HG03378 (cell line): ENCODE measurements around the gene CYP27B1.
"Not testable (repeated sequence)": the region's sequence is repeated elsewhere in the genome, so short reads cannot be mapped to it uniquely, and the experiment has no call there.

ENCODE experiments used
- ATAC-seq: cut with Tn5 transposase; IDR thresholded peaks from one replicate; pipeline ENCODE4 v1.9.1; 2021; ENCODE audit warnings: mild to moderate bottlenecking, moderate library complexity; ENCODE audit not compliant: unreplicated experiment

Gene CYP27B1

GRCh38 chr12:57723630-57723962 lies 43.3 kb downstream of the CYP27B1 start:
- ATAC-seq = no peak

- no peak for ATAC-seq
Observed at GRCh38 chr12:57722716-57723629, 43.9 kb downstream of the CYP27B1 start.

DNA sequence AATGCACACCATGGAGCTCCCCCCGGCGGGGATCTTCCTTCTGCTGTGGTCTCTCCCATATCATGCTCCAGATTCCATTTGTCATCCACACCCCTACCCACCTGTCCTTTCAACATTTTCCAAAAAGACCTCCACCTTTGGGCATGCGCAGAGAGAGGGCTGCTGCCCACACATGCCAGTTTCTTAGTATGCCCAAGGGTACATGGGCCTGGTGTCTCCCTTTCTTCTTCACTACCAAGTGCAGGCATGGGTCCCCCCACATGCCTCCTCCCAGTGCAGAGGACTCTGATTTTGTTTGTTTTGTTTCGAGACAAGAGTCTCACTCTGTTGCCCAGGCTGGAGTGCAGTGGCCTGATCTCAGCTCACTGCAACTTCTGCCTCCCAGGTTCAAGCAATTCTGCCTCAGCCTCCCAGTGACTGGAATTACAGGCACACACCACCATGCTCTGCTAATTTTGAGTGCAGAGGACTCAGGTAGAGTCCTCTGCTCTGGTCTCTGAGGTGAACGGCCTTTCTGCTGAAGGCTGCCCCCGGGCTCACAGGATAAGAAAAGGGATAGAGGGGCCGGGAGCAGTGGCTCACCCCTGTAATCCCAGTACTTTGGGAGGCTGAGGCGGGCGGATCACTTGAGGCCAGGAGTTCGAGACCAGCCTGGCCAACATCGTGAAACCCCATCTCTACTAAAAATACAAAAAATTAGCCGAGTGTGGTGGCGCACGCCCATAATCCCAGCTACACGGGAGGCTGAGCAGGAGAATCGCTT lies 44.9 kb downstream of the CYP27B1 start:
- ATAC-seq = not testable (repeated sequence)

DNA sequence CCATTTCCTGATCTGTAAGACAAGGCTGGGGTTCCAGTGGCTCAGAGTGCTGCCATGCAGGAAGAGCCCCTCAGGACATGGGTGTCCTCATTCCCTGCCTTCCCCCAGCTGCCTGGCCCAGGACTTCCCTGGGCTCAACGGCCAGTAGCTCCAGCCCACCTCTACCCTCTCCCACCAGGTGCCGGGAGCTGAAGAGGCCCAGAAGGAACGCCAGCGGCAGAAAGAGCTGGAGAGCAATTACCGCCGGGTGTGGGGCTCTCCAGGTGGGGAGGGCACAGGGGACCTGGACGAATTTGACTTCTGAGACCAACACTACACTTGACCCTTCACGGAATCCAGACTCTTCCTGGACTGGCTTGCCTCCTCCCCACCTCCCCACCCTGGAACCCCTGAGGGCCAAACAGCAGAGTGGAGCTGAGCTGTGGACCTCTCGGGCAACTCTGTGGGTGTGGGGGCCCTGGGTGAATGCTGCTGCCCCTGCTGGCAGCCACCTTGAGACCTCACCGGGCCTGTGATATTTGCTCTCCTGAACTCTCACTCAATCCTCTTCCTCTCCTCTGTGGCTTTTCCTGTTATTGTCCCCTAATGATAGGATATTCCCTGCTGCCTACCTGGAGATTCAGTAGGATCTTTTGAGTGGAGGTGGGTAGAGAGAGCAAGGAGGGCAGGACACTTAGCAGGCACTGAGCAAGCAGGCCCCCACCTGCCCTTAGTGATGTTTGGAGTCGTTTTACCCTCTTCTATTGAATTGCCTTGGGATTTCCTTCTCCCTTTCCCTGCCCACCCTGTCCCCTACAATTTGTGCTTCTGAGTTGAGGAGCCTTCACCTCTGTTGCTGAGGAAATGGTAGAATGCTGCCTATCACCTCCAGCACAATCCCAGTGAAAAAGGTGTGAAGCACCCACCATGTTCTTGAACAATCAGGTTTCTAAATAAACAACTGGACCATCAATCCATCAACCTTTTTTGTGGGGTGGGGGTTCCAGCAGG lies 46.0 kb downstream of the CYP27B1 start:
- no peak for ATAC-seq

DNA sequence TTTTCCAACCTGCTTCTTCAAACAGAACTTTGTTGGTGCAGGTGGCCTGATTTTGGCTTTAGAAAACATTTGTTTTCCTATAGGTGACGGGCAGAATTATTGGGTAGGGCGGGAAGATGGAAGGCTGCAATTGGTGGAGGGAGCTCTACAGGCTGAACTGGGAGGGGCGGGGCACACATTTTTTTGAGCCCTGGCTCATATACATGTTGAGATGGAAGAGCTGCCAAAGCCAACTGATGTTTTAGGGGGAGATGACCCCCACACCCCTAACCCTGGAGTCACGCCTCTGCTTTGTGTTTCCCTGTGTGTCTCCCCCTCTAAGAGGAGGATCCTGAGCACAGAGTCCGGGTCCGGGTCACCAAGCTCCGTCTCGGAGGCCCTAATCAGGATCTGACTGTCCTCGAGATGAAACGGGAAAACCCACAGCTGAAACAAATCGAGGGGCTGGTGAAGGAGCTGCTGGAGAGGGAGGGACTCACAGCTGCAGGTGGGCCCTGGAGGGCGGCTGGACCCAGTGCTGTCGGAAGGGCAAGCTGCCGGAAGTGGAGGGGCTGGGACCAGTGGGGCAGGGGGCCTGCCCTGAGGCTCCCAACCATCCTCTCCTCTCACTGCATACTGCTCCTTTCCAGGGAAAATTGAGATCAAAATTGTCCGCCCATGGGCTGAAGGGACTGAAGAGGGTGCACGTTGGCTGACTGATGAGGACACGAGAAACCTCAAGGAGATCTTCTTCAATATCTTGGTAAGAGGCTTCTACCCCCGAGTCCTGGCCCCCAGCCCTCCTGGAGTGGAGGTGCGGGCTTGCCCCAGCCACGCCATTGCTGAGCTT lies 46.9 kb downstream of the CYP27B1 start:
- ATAC-seq = no peak

DNA sequence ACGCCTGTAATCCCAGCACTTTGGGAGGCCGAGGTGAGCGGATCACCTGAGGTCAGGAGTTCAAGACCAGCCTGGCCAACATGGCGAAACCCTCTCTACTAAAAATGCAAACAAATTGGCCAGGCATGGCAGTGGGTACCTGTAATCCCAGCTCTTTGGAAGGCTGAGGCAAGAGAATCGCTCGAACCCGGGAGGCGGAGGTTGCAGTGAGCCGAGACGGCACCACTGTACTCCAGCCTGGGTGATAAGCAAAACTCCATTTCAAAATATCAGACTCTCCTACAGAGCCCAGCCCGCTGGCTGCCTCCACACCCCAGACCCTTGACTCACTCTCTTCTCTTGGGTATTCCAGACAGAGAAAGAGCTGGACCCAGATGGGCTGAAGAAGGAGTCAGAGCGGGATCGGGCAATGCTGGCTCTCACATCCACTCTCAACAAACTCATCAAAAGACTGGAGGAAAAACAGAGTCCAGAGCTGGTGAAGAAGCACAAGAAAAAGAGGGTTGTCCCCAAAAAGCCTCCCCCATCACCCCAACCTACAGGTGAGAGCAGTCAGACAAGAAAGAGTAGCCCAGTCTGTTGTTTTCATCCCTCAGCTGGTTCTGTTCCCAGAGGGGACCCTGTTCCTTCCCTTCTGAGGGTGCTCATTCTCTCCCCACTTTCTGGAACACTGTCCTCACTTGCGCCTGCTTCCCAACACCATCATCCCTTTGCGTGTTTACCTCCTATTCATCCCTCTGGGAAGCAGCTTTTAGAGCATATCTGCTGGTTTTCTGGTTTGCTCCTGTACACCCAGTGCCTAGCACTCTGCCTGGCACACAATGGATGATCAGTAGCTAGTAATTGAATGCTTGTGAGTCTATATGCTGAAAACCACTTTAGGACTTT lies 48.0 kb downstream of the CYP27B1 start:
- ATAC-seq = no peak

DNA sequence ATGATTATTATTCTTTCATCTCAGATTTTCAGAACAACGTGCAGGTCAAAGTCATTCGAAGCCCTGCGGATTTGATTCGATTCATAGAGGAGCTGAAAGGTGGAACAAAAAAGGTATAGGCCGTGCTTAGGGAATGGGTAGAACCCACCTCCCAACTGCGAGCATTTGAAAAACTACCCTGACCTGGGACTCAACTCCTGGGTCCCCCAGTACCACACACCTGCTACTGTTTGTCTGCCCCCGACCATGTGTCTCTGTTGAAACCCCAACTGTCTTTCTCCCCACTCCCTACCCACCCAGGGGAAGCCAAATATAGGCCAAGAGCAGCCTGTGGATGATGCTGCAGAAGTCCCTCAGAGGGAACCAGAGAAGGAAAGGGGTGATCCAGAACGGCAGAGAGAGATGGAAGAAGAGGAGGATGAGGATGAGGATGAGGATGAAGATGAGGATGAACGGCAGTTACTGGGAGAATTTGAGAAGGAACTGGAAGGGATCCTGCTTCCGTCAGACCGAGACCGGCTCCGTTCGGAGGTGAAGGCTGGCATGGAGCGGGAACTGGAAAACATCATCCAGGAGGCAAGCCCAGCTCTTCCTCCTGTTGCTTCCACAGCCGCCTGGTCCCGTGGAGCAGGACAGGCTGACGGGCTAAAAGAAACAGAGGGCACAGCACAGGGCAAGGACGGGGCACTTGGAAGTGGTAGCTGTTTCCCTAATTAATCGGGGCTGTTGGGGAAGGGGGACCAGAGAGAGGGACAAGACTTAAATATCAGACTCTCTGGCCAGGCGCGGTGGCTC lies 48.8 kb downstream of the CYP27B1 start:
- no peak for ATAC-seq

DNA sequence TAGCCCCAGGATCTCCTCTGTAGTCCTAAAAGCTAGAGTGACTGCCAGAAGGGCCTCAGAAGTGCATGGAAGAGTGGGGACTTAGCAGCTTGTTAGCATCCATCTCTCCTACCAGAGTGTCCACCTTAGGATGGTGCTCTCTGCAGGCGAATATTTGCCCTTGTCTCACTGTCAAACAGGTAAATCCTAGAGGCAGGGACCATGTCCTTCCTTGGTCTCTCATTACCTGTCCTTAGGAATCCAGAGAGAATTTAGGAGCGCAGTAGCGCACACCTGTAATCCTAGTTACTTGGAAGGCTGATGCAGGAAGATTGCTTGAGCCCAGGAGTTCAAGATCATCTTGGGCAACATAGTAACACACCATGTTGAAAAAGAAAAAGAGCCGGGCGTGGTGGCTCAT lies 49.7 kb downstream of the CYP27B1 start:
- ATAC-seq = no peak

DNA sequence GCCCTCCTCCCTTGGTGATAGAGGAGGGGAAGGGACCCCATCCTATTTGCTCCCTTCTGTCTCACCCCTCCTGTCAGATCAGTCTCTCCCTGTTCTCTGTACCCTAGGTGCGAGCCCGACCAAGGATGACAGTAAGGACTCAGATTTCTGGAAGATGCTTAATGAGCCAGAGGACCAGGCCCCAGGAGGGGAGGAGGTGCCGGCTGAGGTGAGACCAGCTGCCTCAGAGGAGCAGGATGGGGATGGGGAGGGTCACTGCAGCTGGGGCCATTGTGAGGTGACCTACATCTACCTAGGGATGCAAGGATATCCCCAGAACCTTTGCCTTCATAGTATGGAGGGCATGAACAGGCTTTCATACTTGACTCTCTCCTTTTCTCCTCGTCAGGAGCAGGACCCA lies 50.6 kb downstream of the CYP27B1 start:
- no peak for ATAC-seq

DNA sequence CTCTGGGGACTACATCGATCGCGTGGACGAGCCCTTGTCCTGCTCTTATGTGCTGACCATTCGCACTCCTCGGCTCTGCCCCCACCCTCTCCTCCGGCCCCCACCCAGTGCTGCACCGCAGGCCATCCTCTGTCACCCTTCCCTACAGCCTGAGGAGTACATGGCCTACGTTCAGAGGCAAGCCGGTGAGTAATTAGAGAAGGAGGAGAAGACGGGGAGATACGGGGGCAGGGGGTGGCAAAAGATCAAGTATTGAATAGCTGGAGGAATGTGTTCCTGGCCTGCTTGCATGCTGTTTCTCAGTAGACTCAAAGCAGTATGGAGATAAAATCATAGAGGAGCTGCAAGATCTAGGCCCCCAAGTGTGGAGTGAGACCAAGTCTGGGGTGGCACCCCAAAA lies 51.1 kb downstream of the CYP27B1 start:
- no peak for ATAC-seq

GRCh38 chr12:57715036-57715748 lies 51.7 kb downstream of the CYP27B1 start:
- ATAC-seq = not testable (repeated sequence)

DNA sequence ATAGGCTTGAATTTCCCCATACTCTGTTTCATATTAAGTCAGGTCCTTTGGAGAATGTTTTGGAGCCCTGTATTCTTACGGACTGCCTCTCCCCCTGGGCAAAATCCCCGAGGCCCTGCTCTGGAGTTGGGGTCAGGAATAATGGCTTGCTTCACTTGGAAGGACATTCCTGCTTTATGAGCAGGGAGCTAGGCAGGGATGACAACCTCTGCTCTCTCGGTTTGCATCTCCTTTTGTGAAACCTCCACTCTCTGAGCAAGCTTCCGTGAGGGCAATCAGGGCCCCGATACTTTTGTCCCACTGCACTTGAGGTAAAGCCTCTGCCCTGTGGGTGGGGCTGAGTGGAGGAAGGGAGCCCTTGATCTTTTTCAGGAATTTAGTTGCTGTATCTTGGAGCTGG lies 53.7 kb downstream of the CYP27B1 start:
- no peak for ATAC-seq

- no peak for ATAC-seq
Observed at GRCh38 chr12:57712701-57713100, 54.2 kb downstream of the CYP27B1 start.
